HG03045 (cell line): ENCODE measurements around the gene ITPR2.
"Not testable (repeated sequence)": the region's sequence is repeated elsewhere in the genome, so short reads cannot be mapped to it uniquely, and the experiment has no call there.

Experiments
- ATAC-seq: cut with Tn5 transposase; IDR thresholded peaks from one replicate; pipeline ENCODE4 v1.9.1; 2021; ENCODE audit warnings: mild to moderate bottlenecking, moderate library complexity; ENCODE audit not compliant: unreplicated experiment

The ITPR2 gene

GRCh38 chr12:26636710-26637328 is 196.2 kb downstream of the ITPR2 start:
- no peak for ATAC-seq

GRCh38 chr12:26633591-26634210 is 199.3 kb downstream of the ITPR2 start:
- no peak for ATAC-seq

- ATAC-seq: no peak
Measured at GRCh38 chr12:26632756-26633155, 200.2 kb downstream of the ITPR2 start.

GRCh38 chr12:26631846-26632245 is 201.1 kb downstream of the ITPR2 start:
- ATAC-seq: no peak

- no peak for ATAC-seq
Measured at GRCh38 chr12:26630546-26631027, 202.4 kb downstream of the ITPR2 start.

GRCh38 chr12:26629864-26630263 is 203.1 kb downstream of the ITPR2 start:
- ATAC-seq: no peak

- no peak for ATAC-seq
Measured at GRCh38 chr12:26628234-26628633, 204.8 kb downstream of the ITPR2 start.

GRCh38 chr12:26627335-26627734 is 205.7 kb downstream of the ITPR2 start:
- ATAC-seq: no peak

- no peak for ATAC-seq
Measured at GRCh38 chr12:26623136-26623535, 209.9 kb downstream of the ITPR2 start.

- ATAC-seq: no peak
Measured at GRCh38 chr12:26622601-26623000, 210.4 kb downstream of the ITPR2 start.

- no peak for ATAC-seq
Measured at GRCh38 chr12:26621932-26622331, 211.1 kb downstream of the ITPR2 start.

GRCh38 chr12:26620907-26621306 is 212.1 kb downstream of the ITPR2 start:
- ATAC-seq: no peak

GRCh38 chr12:26617513-26617912 is 215.5 kb downstream of the ITPR2 start:
- no peak for ATAC-seq

GRCh38 chr12:26614011-26614616 is 218.9 kb downstream of the ITPR2 start:
- no peak for ATAC-seq

- no peak for ATAC-seq
Measured at GRCh38 chr12:26612203-26612602, 220.8 kb downstream of the ITPR2 start.

GRCh38 chr12:26611598-26611997 is 221.4 kb downstream of the ITPR2 start:
- no peak for ATAC-seq

- ATAC-seq: no peak
Measured at GRCh38 chr12:26610774-26611173, 222.2 kb downstream of the ITPR2 start.

GRCh38 chr12:26609986-26610385 is 223.0 kb downstream of the ITPR2 start:
- no peak for ATAC-seq

GRCh38 chr12:26608706-26609105 is 224.3 kb downstream of the ITPR2 start:
- no peak for ATAC-seq

GRCh38 chr12:26608273-26608672 is 224.7 kb downstream of the ITPR2 start:
- ATAC-seq: no peak

GRCh38 chr12:26606911-26607310 is 226.1 kb downstream of the ITPR2 start:
- ATAC-seq: no peak

- not testable (repeated sequence) for ATAC-seq
Measured at GRCh38 chr12:26604813-26605212, 228.2 kb downstream of the ITPR2 start.
